ENCODE data around the gene TNFSF13.

GRCh38 chr17:7610641-7611040 is 52.1 kb downstream of the TNFSF13 start:
- TF ChIP-seq POLR2AphosphoS5 (IDR thresholded peaks at IDR 0.05; ENCODE audit: borderline replicate concordance, low read depth, low read length) (no peak), EZH2 (IDR thresholded peaks at IDR 0.05) (no peak)

Measured in SK-N-MC (cell line).